Raji (cell line): Measurements from ENCODE around the gene FGR.

Experiments
- POLR2A ChIP-seq: IDR thresholded peaks from 2 replicates; pipeline ENCODE4 v1.6.1; 2011; ENCODE audit warnings: low read depth, low read length, control low read depth; ENCODE audit not compliant: insufficient read depth

FGR gene

DNA sequence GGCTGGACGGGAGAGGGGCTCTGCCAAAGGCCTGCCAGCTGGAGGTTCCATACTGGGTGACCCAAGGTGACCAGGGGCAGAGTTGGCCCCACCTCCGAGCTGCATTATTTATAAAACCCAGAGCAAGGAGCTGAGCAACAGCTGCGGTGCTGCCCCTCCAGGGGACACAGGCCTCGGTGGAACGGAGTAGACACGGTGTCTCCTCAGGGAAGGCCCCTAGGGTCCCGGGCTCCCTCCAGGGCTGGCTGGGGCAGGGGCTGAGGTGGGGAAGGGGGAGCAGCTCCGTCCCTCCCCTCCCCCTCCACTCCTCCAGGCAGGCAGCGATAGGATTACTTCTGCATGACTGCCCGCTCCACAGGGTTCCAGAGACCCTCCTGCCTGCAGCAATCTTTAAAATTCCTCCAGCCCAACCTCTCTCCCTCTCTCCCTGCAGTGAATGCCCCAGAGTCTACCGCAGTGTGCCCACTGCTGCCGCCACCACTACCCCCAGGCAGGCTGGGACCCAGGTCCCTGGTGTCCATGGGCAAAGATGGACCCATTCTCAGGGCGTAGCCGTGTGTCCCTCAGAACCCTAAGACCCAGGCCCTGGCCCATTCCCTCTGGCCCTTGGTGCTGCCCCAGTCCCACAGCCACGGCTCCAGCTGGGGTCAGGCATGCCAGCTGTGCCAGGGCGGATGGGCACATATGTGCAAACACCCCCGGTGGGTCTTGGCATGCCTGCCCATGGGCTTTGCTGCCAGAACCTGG is 41.9 kb downstream of the FGR start:
- TF ChIP-seq POLR2A: no peak

DNA sequence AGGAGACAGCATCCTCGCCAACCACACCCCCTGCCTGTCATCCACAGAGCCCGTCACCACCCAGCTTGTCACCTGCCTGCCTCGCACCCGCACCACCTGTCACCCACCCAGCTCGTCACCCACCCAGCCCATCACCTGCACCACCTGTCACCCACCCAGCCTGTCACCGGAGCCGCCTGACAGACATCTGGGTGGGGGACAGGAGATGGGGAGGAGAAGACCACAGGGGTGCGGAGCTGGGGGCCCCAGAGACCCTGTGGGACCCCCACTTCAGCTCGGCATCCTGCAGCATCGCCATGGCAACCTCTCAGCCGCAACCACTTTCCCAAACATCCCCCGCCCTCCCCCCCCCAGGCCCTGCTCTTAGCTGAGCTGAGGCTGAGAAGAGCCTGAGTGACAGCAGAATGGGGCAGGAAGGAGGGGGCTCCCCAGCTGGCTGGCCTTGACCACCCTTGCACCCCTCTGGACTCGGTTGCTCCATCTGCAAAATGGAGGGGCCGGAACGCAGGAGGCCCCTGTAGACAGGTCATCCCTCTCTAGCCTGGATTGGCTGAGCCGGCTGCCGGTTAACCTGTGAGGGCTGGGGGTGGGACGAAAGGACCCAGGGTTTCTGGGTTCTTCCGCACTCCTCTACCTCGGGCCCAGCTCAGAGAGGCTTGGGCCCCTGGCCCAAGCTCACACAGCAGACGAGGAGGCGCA is 42.6 kb downstream of the FGR start:
- no peak for TF ChIP-seq POLR2A

DNA sequence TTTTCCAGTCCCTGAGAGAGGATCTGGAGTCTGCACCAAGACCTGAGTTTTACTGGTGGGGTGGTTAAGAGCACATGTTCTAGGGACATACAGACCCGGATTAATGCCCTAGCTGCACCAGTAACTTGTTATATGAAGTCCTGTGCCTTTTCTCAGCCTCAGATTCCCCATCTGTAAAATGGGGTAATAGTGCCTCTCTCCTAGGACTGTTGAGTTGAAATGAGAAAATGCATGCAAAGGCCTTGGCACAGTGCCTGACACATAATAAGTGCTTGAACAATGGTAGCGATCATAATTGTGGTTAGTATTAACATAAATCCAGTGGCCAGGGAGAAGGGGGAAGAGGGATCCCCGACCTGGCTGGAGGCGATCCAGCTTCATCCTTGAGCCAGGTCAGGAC is 43.4 kb downstream of the FGR start:
- no peak for TF ChIP-seq POLR2A

DNA sequence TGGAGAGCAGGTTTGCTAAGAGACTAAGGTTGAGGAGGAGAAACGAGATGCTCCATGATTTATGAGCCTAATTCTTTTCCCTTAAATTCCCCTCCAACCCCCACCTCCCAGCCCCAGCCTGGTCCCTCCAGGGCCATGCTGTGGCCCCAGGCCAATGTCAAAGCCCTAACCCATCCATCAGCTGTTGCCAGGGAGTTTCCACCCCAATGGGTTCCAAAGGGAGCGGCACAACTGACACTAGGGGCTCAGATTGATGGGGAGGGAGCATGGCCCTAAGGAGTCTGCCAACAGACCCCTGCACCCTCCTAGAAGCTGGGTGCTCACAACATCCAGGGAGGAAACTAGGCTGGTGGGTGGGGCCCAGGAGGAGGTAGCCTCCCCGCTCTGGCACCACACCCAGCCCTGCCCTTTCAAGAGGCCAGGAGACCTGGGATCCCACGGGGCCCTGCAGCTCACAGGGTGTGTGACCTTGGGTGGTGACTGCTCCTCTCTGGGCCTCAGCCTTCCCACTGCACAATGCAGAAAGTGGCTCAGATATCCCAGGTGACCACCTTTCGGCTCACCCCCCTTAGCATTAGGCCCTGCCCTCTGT is 44.0 kb downstream of the FGR start:
- TF ChIP-seq POLR2A: no peak

DNA sequence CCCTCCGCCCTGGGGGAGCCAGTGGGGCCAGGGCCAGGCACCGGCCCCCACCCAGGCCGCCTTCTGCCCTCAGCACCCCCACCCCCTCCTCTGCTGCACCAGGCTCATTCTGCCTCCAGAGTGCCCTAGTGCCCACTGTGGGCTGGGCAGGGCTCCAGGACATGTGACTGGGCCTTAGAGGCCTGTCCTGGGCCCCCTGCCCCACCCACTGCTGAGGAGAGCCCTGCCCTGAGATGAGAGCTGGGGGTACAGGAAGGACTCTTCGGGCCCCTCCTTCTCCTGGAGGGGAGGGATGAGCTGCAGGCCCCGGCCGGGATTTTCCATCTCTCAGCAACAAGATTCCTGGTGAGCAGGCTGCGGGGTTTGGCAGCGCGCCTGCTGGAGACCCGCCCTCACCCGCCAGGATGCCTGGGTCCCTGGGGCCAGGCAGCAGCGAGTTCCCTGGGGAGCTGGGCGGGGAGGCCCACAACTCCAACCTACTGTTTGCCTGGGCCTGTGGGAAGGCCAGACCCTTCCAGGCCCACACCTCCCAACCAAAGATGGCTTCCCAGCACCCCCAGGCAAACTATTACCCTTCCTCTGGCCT is 45.1 kb downstream of the FGR start:
- TF ChIP-seq POLR2A: no peak

DNA sequence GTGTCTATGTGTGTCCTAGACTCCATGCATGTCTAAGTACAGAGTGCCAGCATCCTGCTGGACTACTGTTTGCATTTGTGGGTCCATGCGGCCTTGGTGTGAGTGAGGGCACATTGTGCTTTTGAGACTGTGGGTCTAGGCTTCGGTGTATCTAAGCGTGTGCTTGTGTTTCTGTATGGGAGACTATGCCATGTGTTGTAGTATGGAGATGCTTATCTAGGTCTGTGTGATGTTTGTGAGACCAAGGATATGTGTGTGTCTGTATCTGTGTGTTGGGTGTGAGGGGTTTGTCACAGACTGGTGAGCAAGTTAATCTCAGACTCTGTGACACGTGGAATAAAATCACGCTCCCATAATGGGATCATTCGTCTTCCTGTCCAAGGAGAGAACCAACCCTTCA is 45.5 kb downstream of the FGR start:
- TF ChIP-seq POLR2A: no peak

- no peak for TF ChIP-seq POLR2A
Observed at GRCh38 chr1:27588256-27589232, 46.4 kb downstream of the FGR start.

DNA sequence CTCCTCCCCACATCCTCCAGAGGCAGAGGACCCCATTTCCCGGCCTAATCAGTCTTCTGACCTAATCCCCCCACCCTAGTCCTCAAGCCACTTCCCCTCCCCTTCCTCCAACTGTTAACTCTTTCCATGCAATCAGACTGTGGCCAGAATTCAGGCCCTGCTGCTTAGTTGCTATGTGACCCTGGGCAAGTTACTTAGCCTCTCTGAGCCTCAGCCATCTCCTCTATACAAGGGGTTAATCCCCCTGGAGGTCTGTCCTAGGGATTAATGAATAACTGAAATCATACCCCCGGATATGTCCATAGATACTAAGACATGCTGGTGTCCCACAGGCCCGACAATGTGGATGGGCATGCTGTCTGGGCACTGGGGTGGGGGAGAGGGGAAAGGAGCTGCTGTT is 49.3 kb downstream of the FGR start:
- no peak for TF ChIP-seq POLR2A

GRCh38 chr1:27584453-27584852 is 50.5 kb downstream of the FGR start:
- TF ChIP-seq POLR2A: no peak

GRCh38 chr1:27583479-27583878 is 51.5 kb downstream of the FGR start:
- no peak for TF ChIP-seq POLR2A

- no peak for TF ChIP-seq POLR2A
Observed at GRCh38 chr1:27581823-27582243, 53.2 kb downstream of the FGR start.

- no peak for TF ChIP-seq POLR2A
Observed at GRCh38 chr1:27577504-27578188, 57.3 kb downstream of the FGR start.

DNA sequence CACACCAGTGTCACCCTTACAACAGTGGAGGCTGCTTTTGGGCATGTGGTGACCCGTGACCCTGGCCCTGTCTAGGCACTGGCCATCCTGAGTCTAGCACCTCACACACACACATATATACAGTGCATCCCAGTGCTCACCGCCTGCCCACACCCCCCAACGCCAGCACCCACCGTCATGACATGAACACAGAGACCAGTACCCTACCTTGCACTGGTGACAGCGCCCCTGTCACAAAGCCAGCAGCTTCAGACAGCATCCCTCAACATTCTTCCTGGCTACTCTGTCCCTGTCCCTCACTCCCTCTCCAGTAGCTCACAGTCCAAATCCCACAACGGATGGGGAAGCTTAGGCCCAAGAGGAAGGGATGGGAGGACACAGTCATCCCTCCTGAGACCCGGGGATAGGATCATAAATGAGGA is 58.2 kb downstream of the FGR start:
- TF ChIP-seq POLR2A: no peak

- TF ChIP-seq POLR2A: no peak
Observed at GRCh38 chr1:27575840-27576331, 59.1 kb downstream of the FGR start.
